ENCODE data around the gene CSN1S1.
"Not testable (repeated sequence)": the region's sequence is repeated elsewhere in the genome, so short reads cannot be mapped to it uniquely, and the experiment has no call there.

The CSN1S1 gene

DNA sequence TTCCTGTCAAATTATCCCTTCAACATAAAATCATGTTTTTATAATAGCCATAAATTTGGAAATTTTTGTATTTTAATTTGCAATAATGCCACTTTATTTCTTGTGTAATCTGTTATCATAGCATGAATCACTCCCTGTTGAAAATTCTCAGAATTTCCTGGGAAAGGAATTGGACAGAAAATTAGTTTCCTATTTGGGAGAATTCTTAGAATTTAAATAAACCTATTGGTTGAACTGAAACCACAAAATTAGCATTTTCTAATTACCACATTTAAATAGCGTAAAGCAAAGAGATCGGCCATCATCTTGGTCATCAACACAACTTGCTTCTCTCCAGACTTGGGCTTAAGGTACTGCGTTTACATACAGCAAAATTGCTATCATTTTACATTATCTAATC lies at the start of gene CSN1S1:
Gene CSN1S1 (plus strand): TSS at position 301 of the 400 bp plus-strand sequence. CDS start 1,488 bp downstream, outside the sequence.
- no peak for DNase-seq

GRCh38 chr4:69881173-69881773 lies 49.6 kb upstream of the CSN1S1 start:
- DNase-seq: no peak

GRCh38 chr4:69882150-69882549 lies 48.7 kb upstream of the CSN1S1 start:
- DNase-seq: no peak

DNA sequence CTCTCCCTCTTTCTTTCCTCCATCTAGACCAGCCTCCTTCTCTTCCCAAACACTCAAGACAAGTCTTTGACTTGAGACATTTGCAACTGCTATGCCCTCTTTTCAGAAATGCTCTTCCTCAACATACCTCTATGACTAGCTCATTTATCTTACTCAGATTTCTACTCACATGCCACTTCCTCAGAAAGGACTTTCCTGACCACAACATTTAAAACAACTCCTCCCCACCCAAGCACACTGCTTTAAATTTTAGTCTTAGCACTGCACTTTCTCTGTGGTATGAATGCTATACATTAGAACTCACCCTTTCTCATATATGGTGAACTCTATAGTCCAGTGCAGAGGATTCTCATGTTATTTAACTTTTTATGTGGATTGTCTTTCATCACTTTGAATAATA lies 42.5 kb upstream of the CSN1S1 start:
- no peak for DNase-seq

DNA sequence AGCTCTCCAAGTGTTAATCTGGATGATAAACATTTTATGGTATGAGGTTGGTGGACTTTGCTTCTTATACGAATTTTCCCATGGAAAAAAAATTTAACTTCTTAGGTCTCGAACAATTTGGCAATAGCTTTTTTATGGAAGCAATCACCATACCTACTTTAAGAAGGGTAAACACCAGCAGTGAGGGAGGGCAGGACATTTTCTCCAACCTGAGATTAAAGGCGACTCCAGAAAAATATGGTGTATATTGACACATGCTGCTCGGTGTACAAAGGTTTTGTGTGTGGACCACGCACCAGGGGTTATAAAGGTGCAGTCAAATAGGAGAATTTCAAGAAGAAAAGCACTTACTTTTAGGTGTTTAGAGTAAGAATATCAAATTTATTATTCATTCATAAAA lies 36.7 kb upstream of the CSN1S1 start:
- DNase-seq: no peak

DNA sequence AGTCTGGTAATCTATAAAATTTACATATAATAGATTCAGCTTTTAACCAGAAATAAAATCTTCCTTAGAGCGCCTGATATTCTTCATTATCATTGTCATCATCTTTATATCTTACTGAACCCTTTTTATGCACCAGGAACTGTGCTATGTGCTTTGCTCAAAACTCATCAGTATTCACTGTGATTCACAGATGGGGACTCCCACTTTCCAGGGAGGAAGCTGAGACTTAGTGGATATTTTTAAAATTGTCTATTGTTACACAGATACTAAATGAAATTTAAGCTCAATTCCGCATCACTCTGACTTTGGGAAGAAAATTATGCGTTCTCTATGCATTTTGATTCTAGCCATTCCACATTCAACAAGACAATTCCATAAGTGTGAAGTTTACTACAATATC lies 36.1 kb upstream of the CSN1S1 start:
- DNase-seq: no peak

GRCh38 chr4:69896530-69897116 lies 34.2 kb upstream of the CSN1S1 start:
- no peak for DNase-seq

- DNase-seq: no peak
Measured at GRCh38 chr4:69907151-69907550, 23.7 kb upstream of the CSN1S1 start.

DNA sequence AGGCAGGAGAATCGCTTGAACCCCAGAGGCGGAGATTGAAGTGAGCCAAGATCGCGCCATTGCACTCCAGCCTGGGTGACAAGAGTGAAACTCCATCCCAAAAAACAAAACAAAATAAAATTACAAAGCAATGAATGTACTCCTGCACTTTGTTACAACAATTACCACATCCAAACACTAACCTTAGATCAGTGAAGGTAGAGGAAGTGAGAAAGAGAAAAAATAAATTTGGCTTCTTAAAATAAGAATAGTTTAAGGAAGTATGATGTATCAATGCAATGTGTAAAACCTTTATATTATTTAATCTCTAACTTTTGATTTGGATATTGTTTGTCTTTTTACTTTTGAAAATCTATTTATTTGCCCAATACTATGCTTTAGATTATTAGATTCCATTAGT lies 21.7 kb upstream of the CSN1S1 start:
- no peak for DNase-seq

- no peak for DNase-seq
Measured at GRCh38 chr4:69910016-69910782, 20.7 kb upstream of the CSN1S1 start.

GRCh38 chr4:69920874-69921273 lies 10.0 kb upstream of the CSN1S1 start:
- no peak for DNase-seq

GRCh38 chr4:69923782-69924410 lies 7.0 kb upstream of the CSN1S1 start:
- DNase-seq: not testable (repeated sequence)

DNA sequence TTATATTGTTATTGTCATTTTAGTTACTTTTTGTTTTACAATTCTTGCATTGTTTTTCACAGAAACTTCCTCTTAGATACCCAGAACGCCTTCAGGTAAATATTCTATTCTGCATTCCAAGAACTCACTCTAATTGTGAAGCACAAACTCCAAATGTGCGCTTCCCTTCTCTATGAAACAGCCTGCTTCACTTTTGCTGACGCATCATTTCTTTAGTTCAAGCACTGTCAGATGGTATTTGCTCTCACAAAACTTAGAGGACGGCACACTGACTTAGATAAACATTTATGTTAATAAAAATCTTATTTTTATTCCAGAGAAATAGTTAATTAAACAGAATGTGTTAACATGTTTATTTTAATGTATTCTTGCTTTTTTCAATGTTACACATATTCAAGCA lies 3.3 kb downstream of the CSN1S1 start:
- DNase-seq: no peak

GRCh38 chr4:69936566-69936965 lies 5.7 kb downstream of the CSN1S1 start:
- DNase-seq: no peak

GRCh38 chr4:69951602-69952001 lies 20.7 kb downstream of the CSN1S1 start:
- no peak for DNase-seq

- no peak for DNase-seq
Measured at GRCh38 chr4:69957209-69957608, 26.3 kb downstream of the CSN1S1 start.

- DNase-seq: no peak
Measured at GRCh38 chr4:69965628-69966027, 34.8 kb downstream of the CSN1S1 start, which contains the start of gene CSN2. Gene CSN2 (minus strand): TSS chr4:69965728. CDS start chr4:69960995, 4,733 bp downstream.

DNA sequence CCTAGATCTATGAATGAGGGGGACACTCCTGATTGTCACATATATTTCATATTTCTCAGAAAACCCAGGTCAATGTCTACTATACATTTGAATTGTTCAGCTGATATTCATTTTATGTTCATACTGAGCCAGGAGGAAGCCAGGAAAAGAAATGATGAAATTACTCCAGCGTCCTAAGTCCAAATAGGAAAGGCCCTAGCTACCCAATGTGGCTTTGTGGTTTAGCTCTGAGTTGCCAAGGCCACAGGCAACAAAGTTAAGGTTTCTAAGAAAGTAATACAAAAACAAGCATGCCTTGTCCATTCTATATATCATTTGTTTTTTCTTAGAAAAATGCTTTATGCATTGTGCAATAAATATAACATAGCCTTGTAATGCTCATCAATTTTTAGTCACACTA lies 39.2 kb downstream of the CSN1S1 start:
- DNase-seq: no peak

DNA sequence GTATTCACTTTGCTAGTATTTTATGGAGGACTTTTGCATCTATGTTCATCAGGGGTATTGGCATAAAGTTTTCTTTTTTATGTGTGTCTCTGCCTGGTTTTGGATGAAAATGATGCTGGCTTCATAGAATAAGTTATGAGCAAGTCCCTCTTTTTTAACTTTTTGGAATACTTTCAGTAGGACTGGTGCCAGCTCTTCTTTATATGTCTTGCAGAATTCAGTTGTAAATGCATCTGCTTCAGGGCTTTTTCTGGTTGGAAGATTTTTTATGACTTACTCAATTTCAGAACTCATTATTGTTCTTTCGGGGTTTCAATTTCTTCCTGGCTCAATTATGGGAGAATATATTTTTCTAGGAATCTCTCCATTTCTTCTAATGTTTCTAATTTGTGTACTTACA lies 43.8 kb downstream of the CSN1S1 start:
- no peak for DNase-seq

DNA sequence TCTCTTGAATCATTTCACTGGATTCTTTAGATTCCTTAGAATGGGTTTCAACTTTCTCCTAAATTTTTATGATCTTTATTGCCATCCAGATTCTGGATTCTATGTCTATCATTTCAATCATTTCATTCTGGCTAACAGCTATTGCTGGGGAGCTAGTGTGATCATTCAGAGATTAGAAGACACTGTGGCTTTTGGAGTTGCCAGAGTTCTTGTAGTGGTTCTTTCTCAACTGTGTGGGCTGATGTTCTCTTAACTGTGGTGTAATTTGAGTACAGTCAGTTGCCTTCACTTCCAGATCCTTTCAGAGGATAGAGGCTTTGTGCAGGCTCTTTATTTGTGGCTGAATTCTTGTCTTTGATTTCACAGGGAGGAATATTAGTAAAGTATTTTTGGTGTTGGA lies 46.7 kb downstream of the CSN1S1 start:
- no peak for DNase-seq

DNA sequence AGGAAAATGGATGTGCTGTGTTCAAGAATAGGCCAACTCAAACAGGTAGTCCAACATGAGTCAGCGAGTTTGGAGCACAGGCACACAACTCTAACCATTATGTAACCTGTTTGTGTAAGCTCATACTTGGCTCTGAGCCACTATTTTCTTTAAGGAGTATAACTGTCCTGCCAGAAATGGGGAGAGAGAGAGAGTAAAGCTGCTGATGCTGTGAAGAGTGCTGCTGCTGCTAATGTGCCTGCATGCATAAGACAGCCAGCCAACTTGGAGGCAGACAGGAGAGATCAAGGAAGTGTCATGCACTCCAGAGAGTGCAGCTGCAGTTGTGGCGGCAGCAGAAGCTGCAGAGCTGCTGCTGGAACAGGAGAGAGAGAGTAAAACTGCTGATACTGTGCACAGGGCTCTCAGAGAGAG lies 53.2 kb downstream of the CSN1S1 start:
- DNase-seq: no peak

DNA sequence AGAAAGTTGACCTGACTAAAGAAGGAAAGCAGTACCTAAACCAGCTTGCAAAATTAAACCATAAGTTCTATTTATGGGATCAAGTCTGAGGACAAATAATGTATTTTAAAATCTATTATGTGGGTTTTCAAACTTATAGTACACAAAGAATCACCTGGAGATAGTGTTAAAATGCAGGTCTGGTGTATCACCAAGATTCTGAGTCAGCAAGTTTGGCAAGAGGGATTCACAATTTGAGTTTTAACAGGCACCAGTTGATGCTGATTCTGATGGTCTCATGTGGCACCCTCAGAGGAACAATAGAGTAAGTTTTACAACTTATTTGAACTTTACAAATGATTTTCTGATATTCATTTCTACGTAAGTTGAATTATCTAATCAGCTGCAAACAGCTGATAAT lies 55.8 kb downstream of the CSN1S1 start:
- no peak for DNase-seq

- no peak for DNase-seq
Measured at GRCh38 chr4:69991016-69991415, 60.1 kb downstream of the CSN1S1 start.

- no peak for DNase-seq
Measured at GRCh38 chr4:69994782-69995181, 63.9 kb downstream of the CSN1S1 start.
